Cerebellar cortex (tissue), 1 donor: ENCODE data around the gene AMPD1.

Experiments used
- DNase-seq: peaks from one replicate; pipeline ENCODE4 v3.0.0-alpha.2; 2015; ENCODE audit warnings: low spot score

The AMPD1 gene

GRCh38 chr1:114638910-114639309, 56.4 kb downstream of the AMPD1 start:
- no peak for DNase-seq

- DNase-seq = no peak
These were observed 62.9 kb downstream of the AMPD1 start for GRCh38 chr1:114632427-114632826.

GRCh38 chr1:114627107-114627506, 68.2 kb downstream of the AMPD1 start:
- no peak for DNase-seq

GRCh38 chr1:114623364-114623763, 72.0 kb downstream of the AMPD1 start:
- no peak for DNase-seq
